Embryonic facial prominence (tissue), 1 donor: ENCODE measurements around the gene TMEM267.
"Not testable (repeated sequence)": the region's sequence is repeated elsewhere in the genome, so short reads cannot be mapped to it uniquely, and the experiment has no call there.

Experiments
- DNase-seq: peaks from one replicate; pipeline ENCODE4 v3.0.0-alpha.2; 2016; ENCODE audit errors: extremely low spot score

TMEM267 gene

DNA sequence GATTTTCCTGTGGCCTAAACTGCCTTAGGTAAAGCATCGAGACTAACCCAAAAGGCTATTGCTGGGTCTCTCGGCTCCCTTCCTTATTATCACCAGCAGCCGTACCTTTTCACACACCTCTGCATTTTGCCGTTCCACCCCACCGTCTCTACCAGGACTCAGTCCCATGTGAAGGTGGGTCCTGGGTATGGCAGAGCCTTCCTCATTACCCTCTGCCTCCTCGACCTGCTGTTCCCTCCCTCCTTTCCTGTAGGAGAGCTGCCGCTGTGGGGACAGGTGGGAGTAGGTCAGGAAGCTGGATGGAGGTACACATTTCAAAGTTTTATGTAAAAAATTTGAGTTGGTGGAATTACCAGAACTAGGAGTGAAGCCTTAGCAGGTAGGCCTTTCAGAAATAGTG is 73.3 kb downstream of the TMEM267 start:
- no peak for DNase-seq

DNA sequence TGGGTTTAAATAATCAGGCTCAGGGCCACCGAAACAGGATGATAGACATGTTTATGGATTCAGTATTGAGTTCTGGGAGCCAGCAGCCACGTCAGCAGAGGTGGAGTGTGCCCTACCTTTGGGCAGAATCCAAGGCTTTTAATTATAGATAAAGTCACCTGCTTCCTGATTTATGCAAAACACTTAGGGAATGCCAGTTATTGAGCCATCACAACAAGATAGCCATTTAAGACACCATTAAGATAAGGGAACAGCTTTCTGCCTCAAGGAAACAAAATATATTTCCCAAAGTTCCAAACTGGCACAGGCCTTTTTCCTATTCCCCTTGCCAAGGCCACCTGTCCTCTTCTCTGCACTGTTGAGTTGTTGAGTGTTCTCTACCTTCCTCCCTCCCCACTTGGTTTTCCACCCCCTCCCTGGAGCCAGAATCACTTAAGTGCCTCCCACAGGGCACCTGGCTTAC is 73.8 kb downstream of the TMEM267 start:
- DNase-seq = no peak

DNA sequence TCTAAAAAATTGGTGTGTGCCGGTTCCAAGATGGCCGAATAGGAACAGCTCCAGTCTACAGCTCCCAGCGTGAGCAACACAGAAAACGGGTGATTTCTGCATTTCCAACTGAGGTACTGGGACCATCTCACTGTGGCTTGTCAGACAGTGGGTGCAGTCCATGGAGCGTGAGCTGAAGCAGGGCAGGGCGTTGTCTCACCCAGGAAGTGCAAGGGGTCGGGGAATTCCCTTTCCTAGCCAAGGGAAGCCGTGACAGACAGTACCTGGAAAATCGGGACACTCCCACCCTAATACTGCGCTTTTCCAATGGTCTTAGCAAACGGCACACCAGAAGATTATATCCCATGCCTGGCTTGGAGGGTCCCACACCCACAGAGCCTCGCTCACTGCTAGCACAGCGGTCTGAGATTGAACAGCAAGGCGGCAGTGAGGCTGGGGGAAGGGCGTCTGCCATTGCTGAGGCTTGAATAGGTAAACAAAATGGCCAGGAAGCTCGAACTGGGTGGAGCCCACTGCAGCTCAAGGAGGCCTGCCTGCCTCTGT is 81.1 kb downstream of the TMEM267 start:
- not testable (repeated sequence) for DNase-seq

DNA sequence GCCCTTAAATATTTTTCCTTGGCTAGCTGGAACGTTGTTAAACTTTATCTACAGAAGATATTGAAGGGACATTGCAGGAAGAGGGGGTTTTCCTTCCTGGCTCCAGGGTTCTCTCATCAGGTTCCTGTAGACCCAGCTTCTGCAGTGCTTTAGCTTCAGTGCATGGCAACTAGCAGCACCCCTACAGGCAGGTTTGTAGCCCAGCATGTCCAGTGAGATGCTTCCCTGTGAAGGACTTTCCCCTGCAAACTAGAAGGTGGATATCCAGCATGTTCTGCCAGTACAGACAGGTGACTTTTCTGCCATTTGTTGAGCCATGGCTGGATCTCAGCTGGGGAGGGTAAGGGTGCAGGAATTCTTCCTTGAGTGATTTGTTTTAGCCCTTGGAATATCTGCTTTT is 81.8 kb downstream of the TMEM267 start:
- no peak for DNase-seq

DNA sequence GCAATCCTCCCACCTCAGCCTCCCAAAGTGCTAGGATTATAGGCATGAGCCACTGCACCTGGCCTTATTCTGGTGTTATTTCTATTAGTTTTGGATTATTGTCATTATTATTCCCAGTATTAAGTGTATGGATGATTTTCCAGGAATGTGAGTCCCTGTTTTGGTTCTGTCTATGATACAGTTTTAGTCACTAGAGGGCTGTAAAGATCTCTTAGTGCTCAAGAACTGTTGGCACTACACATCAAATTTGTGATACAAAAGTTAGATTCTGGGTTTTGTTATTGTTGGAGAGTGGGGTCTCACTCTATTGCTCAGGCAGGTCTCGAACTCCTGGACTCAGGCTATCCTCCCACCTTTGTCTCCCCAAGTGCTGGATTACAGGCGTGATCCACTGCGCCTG is 83.6 kb downstream of the TMEM267 start:
- DNase-seq = no peak

DNA sequence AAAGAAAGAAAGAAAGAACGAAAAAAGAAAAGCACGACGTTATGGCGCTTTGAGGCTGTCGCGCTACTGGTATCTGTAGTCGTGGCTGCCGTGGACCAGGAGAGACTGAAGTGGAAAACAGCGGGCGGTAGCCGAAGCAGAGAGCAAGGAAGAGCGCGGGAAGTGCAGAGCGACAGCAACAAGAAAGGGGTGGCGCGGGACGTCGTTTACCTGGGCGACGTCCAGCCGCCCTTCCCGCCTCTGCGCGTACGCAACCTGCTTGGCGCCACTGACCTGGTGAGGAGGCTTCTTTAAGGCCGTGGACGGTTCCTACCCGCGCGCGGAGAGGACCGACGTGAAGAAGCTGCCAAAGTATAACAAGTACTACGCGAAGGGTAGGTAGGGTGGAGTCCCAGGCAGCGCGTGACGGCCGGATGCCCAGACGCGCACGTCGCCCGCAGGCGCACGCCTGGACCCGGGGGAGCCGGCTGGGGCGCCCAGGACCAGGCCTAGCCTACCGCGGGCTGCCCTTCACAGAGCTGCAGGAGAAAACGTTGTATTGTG is 86.8 kb downstream of the TMEM267 start:
- DNase-seq = no peak
